ENCODE data around the gene IL1RL1.

The IL1RL1 gene

GRCh38 chr2:102334486-102334885 lies 23.1 kb downstream of the IL1RL1 start:
- no peak for DNase-seq (ENCODE audit: low read depth in 2 of 3, low spot score in 2 of 3)

GRCh38 chr2:102335871-102336366 lies 24.6 kb downstream of the IL1RL1 start:
- no peak for DNase-seq (ENCODE audit: low read depth in 2 of 3, low spot score in 2 of 3)

DNA sequence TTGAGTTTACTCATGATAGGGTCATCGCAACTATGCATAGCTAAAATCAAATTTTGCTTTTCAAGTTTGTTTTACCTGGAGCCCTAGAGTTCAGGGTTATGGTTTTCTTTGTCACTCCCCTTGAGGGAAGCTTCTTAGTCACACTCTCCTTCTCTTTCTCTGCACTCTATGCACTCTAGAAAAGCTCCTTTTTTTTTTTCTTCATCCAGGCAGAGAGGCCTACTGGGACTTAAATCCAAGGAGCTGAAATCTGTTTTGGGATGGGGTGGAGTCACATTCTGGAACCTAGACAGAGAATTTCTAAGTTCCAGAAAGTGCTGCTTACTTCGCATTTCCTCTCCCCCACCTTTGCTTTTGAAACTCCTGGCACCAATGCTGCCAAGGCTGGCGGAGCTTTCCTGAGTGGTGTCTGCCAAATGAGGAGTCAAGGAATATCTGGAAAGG lies 25.2 kb downstream of the IL1RL1 start:
- no peak for DNase-seq (ENCODE audit: low read depth in 2 of 3, low spot score in 2 of 3)

DNA sequence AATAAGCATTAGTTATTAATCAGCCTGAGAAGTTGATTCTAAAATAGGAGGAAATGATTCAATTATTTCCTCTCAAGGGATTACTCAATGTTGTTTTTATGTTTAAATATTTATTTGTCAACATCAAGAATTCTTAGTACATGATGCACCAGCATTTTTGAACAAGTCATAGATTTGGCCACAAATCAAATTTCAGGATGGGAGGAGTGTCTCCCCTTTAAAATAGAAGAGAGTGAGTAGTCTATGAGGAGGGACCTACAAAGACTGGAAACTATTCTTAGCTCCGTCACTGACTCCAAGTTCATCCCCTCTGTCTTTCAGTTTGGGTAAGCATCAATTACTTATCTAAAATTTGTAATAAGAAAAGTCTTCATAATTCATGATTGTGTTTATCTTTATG lies 25.6 kb downstream of the IL1RL1 start:
- no peak for DNase-seq (ENCODE audit: low read depth in 2 of 3, low spot score in 2 of 3)

DNA sequence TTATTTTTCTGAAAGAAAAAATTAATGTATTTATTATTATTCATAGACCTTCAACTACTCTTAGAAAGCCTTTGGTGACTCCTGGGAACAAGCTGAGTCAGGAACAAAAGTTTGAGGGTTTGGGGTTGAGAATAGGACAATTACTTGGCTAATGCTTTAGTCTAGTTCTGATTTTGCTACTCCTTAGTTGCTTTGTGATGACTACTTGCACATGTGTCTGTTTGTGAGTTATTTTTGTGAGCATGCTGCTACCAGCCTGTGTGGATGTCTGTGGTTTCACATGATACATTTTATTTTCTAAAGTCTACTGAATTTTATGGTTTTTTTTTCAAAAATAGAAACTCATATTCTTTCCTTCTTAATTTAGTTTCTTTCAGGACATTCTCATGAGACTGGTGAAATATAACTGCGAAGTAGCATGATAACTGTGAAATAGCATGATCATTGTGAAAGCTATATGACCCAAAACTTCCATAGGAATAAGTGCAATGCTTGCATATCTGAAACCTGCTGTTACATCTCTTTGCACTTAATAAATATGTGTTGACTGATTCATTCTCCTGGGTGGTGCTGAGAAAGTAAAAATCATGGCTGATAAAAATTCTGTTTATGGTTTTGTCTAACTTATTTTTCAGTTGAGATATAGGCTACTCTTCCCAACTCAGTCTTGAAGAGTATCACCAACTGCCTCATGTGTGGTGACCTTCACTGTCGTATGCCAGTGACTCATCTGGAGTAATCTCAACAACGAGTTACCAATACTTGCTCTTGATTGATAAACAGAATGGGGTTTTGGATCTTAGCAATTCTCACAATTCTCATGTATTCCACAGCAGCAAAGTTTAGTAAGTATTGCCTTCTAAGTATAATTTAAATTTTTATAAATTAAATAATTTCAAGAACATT lies 26.4 kb downstream of the IL1RL1 start:
- DNase-seq (ENCODE audit: low read depth in 2 of 3, low spot score in 2 of 3): no peak

DNA sequence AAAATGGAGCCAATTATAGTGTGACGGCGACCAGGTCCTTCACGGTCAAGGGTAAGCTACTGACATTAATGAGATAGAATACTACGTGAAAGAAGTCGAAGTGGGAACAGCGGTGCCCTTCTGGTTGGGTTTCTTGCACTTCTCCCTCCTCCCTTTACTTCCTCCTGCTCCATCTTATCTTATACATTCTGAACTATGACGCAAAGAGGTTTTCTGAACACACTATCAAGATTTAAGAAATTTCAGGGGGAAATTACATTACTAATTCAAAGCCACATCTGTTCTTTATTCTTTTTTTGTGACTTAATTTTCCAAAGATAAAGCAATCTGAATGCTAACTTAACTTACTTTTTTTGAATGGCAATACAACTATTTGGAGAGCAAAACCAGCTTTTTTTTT lies 29.4 kb downstream of the IL1RL1 start:
- DNase-seq (ENCODE audit: low read depth in 2 of 3, low spot score in 2 of 3): no peak

- no peak for DNase-seq (ENCODE audit: low read depth in 2 of 3, low spot score in 2 of 3)
Observed at GRCh38 chr2:102342888-102343287, 31.5 kb downstream of the IL1RL1 start.

- no peak for DNase-seq (ENCODE audit: low read depth in 2 of 3, low spot score in 2 of 3)
Observed at GRCh38 chr2:102344397-102344796, 33.0 kb downstream of the IL1RL1 start.

GRCh38 chr2:102345329-102345920 lies 34.1 kb downstream of the IL1RL1 start:
- no peak for DNase-seq (ENCODE audit: low read depth in 2 of 3, low spot score in 2 of 3)

DNA sequence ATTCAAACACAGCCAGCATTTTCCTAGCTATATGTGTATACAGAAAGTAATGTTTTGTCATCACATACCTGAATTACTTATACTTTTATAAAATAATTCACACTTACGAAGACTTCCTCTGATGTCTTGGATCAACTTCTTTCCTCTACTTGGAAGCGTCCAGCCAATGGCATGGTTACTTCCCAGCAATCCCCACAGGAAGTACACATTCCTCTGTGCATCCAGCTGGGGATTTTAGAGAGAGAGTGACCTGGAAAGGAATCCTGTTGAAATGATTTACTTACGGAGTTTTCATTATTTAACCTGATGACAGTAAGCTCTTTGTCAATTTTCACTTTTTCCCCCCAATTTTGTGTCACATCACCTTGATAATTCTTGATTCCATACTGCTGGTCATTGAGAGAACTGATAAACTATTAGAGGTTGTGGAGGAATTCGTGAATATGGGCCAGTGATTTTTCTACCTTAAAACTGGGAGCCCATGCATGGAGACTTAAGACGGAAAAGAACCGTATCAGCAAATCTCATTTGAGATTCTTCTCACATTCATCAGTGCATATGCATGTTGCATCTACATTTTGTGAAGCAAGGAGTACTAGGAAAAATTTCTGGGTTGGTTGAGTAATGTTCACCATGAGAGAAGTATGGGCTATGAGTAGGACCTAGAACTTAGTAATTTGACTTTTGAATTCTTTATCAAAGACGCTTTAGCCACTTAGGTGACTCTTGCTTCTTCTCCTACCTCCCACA lies 35.2 kb downstream of the IL1RL1 start:
- no peak for DNase-seq (ENCODE audit: low read depth in 2 of 3, low spot score in 2 of 3)

GRCh38 chr2:102350137-102350793 lies 38.9 kb downstream of the IL1RL1 start:
- DNase-seq (ENCODE audit: low read depth in 2 of 3, low spot score in 2 of 3): no peak

DNA sequence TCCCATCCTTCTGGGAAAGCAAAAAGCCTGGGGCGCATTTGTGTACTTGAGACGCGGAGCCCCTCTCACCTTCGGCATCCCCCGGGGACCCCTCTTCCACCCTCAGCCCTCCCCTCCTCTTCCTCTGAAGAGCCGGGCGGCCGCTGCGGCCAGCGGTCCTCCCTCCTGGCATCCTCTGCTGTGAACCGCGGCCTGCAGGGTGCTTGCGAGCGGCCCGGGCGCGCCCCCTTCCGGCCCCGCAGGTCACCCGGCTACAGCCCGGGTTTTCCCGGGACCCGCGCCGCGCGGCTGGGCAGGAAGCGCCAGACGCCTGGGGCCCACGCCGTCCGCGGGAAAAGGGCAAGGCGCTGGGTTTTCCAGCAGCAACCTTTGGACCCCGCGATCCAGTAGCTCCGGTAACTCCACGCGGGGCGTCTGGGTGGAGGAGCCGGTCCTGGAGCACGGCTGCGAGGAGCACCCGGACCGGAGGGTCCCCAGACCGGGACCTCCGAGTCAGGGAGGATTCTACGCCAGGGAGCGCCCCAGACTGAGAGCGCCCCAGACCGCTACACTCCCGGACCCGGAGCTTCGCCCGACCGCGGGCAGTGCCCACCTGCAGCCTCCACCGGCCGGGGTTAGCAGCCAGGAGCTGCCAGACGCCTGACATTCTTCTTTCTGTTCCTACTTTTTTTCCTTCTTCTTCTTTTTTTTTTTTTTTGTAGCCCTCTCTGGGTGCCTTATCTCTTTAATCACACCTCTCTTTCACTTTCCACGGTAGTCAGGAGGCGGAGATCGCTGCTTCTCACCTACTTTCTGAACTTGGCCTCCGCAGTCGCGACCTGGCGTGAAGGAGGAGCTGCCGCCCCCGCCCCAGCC lies 44.4 kb downstream of the IL1RL1 start, which contains the start of gene IL18R1:
IL18R1 (plus strand) TSS at position 271 of the 855 bp plus-strand sequence. CDS start 6,865 bp downstream, outside the sequence.
- peak; percentile 55 to 70 (median 58) for DNase-seq (ENCODE audit: low read depth in 2 of 3, low spot score in 2 of 3)

- no peak for DNase-seq (ENCODE audit: low read depth in 2 of 3, low spot score in 2 of 3)
Observed at GRCh38 chr2:102356381-102356712, 45.0 kb downstream of the IL1RL1 start.

DNA sequence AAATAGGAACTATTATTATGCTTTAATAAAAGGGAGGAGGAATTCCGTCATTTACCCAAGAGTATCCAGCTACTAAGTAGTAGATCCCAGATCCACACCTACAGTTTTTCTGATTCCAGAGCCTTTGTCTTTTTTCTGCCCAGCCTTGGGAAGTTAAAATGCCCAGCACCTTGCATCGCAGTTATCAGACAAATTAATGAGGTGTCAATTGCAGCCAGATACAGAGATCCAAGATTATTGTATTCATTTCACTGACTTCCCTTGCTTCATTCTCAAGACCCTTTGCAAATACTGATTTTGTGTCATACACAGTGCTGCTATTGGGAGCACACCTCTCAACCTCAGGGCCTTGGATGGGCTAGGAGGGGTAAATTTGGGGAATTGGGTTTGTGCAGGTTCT lies 45.4 kb downstream of the IL1RL1 start:
- no peak for DNase-seq (ENCODE audit: low read depth in 2 of 3, low spot score in 2 of 3)

DNA sequence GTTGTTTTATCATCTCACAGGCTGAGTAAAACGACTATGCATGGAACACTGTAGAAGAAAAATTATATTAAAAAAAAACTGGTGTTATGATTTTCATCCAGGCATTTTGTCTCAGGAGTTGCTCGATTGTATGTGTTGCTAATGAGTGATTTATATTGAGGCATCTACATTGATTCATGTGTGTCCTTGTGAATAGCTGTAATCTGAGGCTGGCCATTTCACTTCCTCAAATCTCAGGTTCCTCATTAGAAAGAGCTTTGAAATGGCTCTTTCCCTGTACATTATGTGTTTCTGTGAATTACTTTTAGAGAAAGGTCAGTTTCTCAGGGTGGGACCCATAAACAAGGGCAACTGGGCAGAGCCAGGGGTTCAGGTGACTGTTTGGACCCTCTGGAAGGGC lies 46.6 kb downstream of the IL1RL1 start:
- no peak for DNase-seq (ENCODE audit: low read depth in 2 of 3, low spot score in 2 of 3)

GRCh38 chr2:102358496-102358895 lies 47.1 kb downstream of the IL1RL1 start:
- DNase-seq (ENCODE audit: low read depth in 2 of 3, low spot score in 2 of 3): no peak

DNA sequence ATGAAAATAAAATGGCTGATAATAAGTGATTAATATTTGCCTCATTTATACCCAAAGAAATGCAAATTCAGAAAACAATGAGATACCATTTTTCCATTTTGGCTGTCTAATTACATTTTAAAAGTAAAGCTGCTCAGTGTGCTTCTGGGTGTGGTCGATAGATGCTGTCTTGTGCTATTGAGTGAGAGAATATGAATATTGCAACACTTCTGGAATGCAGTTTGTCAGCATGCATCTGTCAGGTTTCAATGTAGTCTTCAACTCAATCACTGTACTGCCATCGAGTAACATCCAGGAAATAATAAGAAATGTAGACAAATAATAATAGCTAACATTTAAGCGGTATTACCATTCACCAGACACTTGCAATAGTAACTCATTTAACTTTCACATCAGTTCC lies 48.2 kb downstream of the IL1RL1 start:
- DNase-seq (ENCODE audit: low read depth in 2 of 3, low spot score in 2 of 3): no peak

GRCh38 chr2:102361632-102362241 lies 50.4 kb downstream of the IL1RL1 start:
- DNase-seq (ENCODE audit: low read depth in 2 of 3, low spot score in 2 of 3): no peak

DNA sequence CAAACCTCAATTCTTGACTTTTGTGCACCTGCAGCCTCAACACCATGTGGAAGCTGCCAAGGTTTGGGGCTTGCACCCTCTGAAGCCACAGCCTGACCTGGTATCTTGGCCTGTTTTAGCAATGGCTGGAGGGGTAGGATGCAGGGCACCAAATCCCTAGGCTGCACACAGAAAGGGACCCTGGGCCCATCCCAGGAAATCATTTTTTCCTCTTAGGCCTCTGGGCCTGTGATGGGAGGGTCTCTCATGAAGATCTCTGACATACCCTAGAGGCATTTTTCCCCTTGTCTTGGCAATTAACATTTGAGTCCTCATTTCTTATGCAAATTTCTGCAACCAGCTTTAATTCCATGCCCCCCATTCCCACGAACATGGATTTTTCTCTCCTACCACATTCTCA lies 54.4 kb downstream of the IL1RL1 start:
- DNase-seq (ENCODE audit: low read depth in 2 of 3, low spot score in 2 of 3): no peak

All from activated CD8-positive, alpha-beta memory T cell treated with anti-CD3 and anti-CD28 coated beads for 48 hours (primary cell).